Mucosa of rectum (tissue), 2 donors: Measurements from ENCODE around the gene GPR156.

Source experiments
- H3K27ac ChIP-seq, 2 donors: one replicate each; pipeline ENCODE4 v1.7.0; 2013; ENCODE audit warnings: inconsistent platforms in 2 of 2, low read depth in 2 of 2, low read length in 2 of 2
- H3K27me3 ChIP-seq, 2 donors: one replicate each; pipeline ENCODE4 v1.7.0; 2013; ENCODE audit warnings: low read length in 2 of 2; ENCODE audit not compliant: control insufficient read depth in 2 of 2, insufficient read depth in 2 of 2
- H3K36me3 ChIP-seq, 2 donors: one replicate each; pipeline ENCODE4 v1.7.0; 2013; ENCODE audit warnings: low read length in 2 of 2; ENCODE audit not compliant: control insufficient read depth in 2 of 2, insufficient read depth in 2 of 2
- H3K4me1 ChIP-seq, 2 donors: one replicate each; pipeline ENCODE4 v1.7.0; 2013; ENCODE audit warnings: low read length in 2 of 2, mild to moderate bottlenecking in 1 of 2; ENCODE audit not compliant: control insufficient read depth in 2 of 2, insufficient read depth in 2 of 2
- H3K4me3 ChIP-seq, 2 donors: one replicate each; pipeline ENCODE4 v1.7.0; 2013; ENCODE audit warnings: low read length in 2 of 2
- H3K9ac ChIP-seq, 2 donors: one replicate each; pipeline ENCODE4 v1.7.0; 2013; ENCODE audit warnings: low read length in 2 of 2, low read depth in 1 of 2, mild to moderate bottlenecking in 1 of 2
- H3K9me3 ChIP-seq, 2 donors: one replicate each; pipeline ENCODE4 v1.7.0; 2013; ENCODE audit warnings: low read length in 2 of 2; ENCODE audit not compliant: control insufficient read depth in 2 of 2
- donor health status: healthy.
- donor health status: Normal muscosa, but diverticular disease.

The GPR156 gene

DNA sequence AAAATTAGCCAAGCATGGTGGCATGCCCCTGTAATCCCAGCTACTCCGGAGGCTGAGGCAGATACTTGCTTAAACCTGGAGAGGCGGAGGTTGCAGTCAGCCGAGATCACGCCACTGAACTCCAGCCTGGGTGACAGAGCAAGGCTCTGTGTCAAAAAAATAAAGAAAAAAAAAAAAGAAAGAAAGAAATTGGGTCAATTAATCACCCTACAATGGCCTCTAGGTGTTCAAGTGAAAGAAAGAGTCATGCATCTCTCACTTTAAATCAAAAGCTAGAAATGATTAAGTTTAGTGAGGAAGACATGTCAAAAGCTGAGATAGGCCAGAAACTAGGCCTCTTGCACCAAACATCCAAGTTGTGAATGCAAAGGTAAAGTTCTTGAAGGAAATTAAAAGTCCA is 145.9 kb downstream of the GPR156 start:
- H3K4me1 ChIP-seq = no peaks in the 10 kb centered on the region
- no peaks in the 10 kb centered on the region for H3K9me3 ChIP-seq
- no peak overlapping the region for H3K27ac ChIP-seq
- H3K36me3 ChIP-seq = no peaks in the 10 kb centered on the region
- H3K27me3 ChIP-seq = no peaks in the 10 kb centered on the region
- H3K9ac ChIP-seq = no peak overlapping the region
- H3K4me3 ChIP-seq = no peak overlapping the region

DNA sequence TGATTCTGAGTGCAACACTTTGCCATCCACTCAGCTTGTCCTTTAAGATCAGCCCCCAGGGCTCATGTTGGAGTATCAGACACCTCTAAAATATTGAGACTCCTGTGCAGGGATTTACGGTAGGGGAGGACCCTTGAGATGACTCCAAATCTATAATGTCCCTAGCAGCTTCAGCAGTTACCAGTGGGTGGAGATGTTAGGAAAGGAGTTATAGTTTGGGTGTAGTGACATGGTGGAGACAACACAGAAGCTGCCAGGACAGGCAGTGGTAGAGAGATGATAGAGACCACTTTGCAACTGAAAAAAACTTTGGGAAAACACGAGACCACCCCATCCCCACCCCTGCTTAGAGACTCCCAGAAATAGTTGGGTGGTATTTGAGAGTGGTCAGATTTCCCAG is 147.5 kb downstream of the GPR156 start:
- Histone ChIP-seq H3K27me3 (no peaks in the 10 kb centered on the region), H3K9ac (no peak overlapping the region), H3K9me3 (no peaks in the 10 kb centered on the region), H3K4me3 (no peak overlapping the region), H3K4me1 (no peaks in the 10 kb centered on the region), H3K36me3 (no peaks in the 10 kb centered on the region), H3K27ac (no peak overlapping the region)

DNA sequence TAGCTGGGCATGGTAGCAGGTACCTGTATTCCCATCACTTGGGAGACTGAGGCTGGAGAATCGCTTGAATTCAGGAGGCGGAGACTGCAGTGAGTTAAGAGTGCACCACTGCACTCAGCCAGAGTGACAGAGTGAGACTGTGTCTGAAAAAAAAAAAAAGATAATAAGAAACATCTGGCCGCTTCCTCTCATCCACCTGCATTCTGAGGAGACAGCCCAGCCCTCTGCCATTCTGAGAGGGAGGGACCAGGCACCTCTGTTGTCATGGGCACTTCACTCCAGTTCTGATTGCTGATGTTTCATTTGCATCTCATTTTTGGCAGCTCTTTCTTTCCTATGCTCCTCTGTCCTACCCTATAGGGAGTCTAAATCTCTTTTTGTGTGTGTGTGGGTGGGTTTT is 154.4 kb downstream of the GPR156 start:
- Histone ChIP-seq H3K9ac (no peak overlapping the region), H3K9me3 (no peaks in the 10 kb centered on the region), H3K4me1 (no peaks in the 10 kb centered on the region), H3K36me3 (no peaks in the 10 kb centered on the region), H3K27me3 (no peaks in the 10 kb centered on the region), H3K4me3 (no peak overlapping the region), H3K27ac (no peak overlapping the region)

DNA sequence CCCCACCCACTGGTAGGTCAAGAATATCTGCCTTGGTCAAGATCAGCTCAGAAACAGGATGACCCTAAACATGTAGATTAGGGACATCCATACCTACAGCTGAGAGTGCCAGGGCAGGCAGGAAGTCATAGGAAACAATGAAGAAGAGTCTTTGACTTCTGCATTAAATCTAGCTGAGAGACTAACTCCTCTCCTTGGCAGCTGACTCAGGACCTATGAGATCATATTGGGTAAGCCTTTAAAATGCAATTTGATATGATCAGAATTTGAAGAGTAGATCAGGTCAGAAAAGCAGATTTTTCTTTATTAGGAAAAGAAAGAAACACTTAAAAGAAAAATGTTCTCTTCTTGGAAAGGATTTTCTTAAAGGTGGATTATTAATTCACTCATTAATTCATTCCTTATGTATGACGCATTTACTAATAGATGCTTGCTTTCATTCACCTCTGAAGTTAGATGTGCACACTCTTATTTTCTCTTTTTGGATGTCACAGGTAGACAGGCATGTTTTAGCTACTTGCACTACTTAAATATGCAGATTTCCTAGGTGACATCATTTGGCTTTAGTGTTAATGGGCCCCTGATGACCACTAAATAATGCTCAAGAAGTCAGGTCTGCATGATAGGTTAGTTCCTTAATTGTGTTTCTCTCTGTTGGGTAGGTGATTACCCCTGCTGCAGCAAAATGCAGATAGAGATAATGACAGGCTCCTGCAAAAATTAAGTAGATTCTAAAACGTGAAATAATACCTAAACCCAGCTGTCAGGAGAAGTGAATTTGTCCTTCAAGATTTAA is 155.1 kb downstream of the GPR156 start:
- no peaks in the 10 kb centered on the region for H3K4me1 ChIP-seq
- H3K4me3 ChIP-seq = no peak overlapping the region
- no peaks in the 10 kb centered on the region for H3K27me3 ChIP-seq
- H3K36me3 ChIP-seq = no peaks in the 10 kb centered on the region
- no peak overlapping the region for H3K9ac ChIP-seq
- no peaks in the 10 kb centered on the region for H3K9me3 ChIP-seq
- H3K27ac ChIP-seq = no peak overlapping the region

DNA sequence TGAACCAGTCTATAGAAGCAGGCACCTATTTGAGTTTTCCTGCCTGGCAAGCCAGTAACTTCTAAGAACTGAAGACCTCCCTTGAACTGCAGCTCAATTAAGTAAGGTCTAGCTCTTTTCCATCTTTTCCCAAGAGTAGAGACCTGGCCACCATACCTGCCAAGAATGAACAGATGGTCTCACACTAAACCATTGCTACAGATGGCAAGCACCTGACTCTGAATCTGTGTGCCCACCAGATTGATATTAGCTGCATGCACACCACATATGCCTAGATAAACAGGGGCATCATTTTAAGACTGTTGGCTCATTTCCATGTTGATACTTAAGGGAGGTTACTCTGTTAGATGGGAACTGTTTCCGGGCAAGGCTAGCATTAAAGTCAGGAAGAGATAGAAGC is 156.0 kb downstream of the GPR156 start:
- no peaks in the 10 kb centered on the region for H3K27me3 ChIP-seq
- no peak overlapping the region for H3K9ac ChIP-seq
- H3K4me1 ChIP-seq = no peaks in the 10 kb centered on the region
- no peaks in the 10 kb centered on the region for H3K9me3 ChIP-seq
- H3K4me3 ChIP-seq = no peak overlapping the region
- no peaks in the 10 kb centered on the region for H3K36me3 ChIP-seq
- H3K27ac ChIP-seq = no peak overlapping the region

DNA sequence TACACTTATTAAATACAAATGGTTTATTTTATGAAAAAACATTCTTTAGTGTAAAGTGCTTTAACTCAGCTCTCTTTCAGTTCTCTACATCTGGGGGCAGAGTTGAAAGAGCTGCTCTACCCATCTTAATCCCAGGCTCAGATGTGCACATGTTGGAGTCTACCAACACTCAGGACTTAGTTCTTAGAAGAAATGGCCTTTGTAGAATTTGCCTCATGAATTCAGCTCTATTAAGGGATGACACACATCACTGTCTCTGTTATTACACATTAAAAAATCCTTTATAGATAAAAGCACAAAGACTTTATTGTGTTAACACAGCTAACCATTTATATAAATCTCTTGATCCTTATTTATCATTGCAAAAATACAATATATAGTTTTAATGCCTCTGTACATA is 159.0 kb downstream of the GPR156 start:
- no peaks in the 10 kb centered on the region for H3K9me3 ChIP-seq
- H3K4me1 ChIP-seq = no peaks in the 10 kb centered on the region
- H3K9ac ChIP-seq = no peak overlapping the region
- H3K36me3 ChIP-seq = no peaks in the 10 kb centered on the region
- no peak overlapping the region for H3K27ac ChIP-seq
- no peak overlapping the region for H3K4me3 ChIP-seq
- no peaks in the 10 kb centered on the region for H3K27me3 ChIP-seq

DNA sequence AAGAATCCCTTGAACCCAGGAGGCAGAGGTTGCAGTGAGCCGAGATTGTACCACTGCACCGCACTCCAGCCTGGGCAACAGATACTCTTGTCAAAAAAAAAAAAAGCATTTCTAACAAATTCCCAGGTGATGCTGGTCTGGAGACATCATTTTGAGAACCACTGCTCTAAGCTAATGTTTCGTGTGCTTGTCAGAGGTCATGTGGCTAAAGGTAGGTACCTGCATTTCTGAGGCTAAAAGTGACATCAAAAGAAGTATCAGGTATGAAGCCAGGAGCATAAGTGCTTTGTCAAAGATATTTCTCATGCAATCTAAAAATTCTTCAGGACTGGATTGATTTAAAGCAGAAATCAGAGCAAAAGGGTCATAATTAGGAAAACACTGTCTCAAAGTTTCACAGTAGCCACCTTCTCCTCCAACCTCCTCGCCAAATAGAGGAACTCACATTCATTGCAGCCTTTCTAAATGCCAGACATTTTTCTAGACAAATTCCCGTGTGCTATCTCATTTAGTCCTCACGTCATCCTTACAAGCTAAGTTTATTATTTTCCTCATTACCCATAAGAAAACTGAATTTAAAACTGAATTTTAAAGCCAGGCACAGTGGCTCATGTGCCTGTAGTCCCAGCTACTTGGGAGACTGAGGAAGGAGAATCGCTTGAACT is 165.0 kb downstream of the GPR156 start:
- Histone ChIP-seq H3K27me3 (no peaks in the 10 kb centered on the region), H3K4me3 (no peak overlapping the region)

More for the DNA sequence above, 165.0 kb downstream of the GPR156 start:
- Histone ChIP-seq H3K27ac (no peak overlapping the region), H3K36me3 (no peaks in the 10 kb centered on the region), H3K4me1 (no peaks in the 10 kb centered on the region), H3K9ac (no peak overlapping the region), H3K9me3 (peaks cover 0 to 2% of the 10 kb centered on the region in 2 donors)
